Natural killer cell (primary cell): ENCODE measurements around the gene ANK3. TPM values are rescaled to one million over a fixed set of nuclear protein-coding genes. Genes with fewer than 3 reads are reported as not detected.

ENCODE experiments used
- ATAC-seq, 3 donors: fragments of 150-1000 bp in 2 of 3; fragments of 200-7000 bp in 1 of 3; cut with Tn5 transposase; 1 replicate in 1 of 3; 2 replicates in 2 of 3; pipeline ENCODE4 v1.10.0; 2021; ENCODE audit warnings: mild to moderate bottlenecking in 2 of 3, moderate library complexity in 2 of 3
- DNase-seq, 2 donors: peaks; one replicate each; pipeline versions ENCODE4 v3.0.0 to v3.0.0-alpha.2; 2013 to 2021; ENCODE audit warnings: mixed read lengths in 1 of 2
- H3K27ac ChIP-seq: one replicate; pipeline ENCODE4 v1.5.1; 2013; ENCODE audit warnings: mild to moderate bottlenecking, low read length
- H3K27me3 ChIP-seq: one replicate; pipeline ENCODE4 v1.6.1; 2013; ENCODE audit warnings: low read length; ENCODE audit not compliant: control insufficient read depth, insufficient read depth
- H3K36me3 ChIP-seq: one replicate; pipeline ENCODE4 v1.6.1; 2013; ENCODE audit warnings: low read length; ENCODE audit not compliant: control insufficient read depth, insufficient read depth
- H3K4me1 ChIP-seq: one replicate; pipeline ENCODE4 v1.6.1; 2013; ENCODE audit warnings: low read length; ENCODE audit not compliant: control insufficient read depth, insufficient read depth
- H3K4me3 ChIP-seq: one replicate; pipeline ENCODE4 v1.5.1; 2013; ENCODE audit warnings: low read length
- H3K9me3 ChIP-seq: one replicate; pipeline ENCODE4 v1.6.1; 2013; ENCODE audit warnings: low read length; ENCODE audit not compliant: control insufficient read depth, insufficient read depth
- H3K27ac Mint-ChIP-seq, 2 donors: one replicate each; pipeline ENCODE4 v1.8.0; 2022; ENCODE audit warnings: mild to moderate bottlenecking in 2 of 2, mixed read lengths in 2 of 2, moderate library complexity in 1 of 2
- H3K27me3 Mint-ChIP-seq, 2 donors: one replicate each; pipeline ENCODE4 v1.8.0; 2022; ENCODE audit warnings: low read depth in 2 of 2, mixed read lengths in 2 of 2
- H3K36me3 Mint-ChIP-seq: one replicate; pipeline ENCODE4 v1.8.0; 2022; ENCODE audit warnings: mixed read lengths
- H3K4me1 Mint-ChIP-seq, 2 donors: one replicate each; pipeline ENCODE4 v1.8.0; 2022; ENCODE audit warnings: mixed read lengths in 2 of 2
- H3K4me3 Mint-ChIP-seq: one replicate; pipeline ENCODE4 v1.8.0; 2022; ENCODE audit warnings: mild to moderate bottlenecking, moderate library complexity, mixed read lengths
- H3K9me3 Mint-ChIP-seq, 2 donors: one replicate each; pipeline ENCODE4 v1.8.0; 2022; ENCODE audit warnings: mixed read lengths in 2 of 2
- CTCF ChIP-seq: fragments of 200-600 bp; IDR thresholded peaks from one replicate; pipeline ENCODE4 v1.8.0; 2022; ENCODE audit warnings: antibody characterized with exemption
- WGBS: methylation state at CpG from one replicate; pipeline ENCODE4 v1.1.7; 2013; ENCODE audit warnings: missing lambda C conversion rate; ENCODE audit not compliant: insufficient coverage; 5-methylcytosine and 5-hydroxymethylcytosine counted together
- intact Hi-C: fragments of 100-400 bp; cut with micrococcal nuclease; formaldehyde crosslinking; loops from one replicate; pipeline ENCODE4 v1.14.2; 2022
- total RNA-seq, 4 donors: library from RNA; stranded (reverse); fragments of 120-200 nt in 1 of 4; gene quantifications; one replicate each; pipeline versions ENCODE4 v1.2.3 to v1.2.4, GENCODE V29; 2013 to 2022

The ANK3 gene
- total RNA-seq, 3 donors from 2014 or later (not counting 1 experiment from before 2014, with no cell fraction given): 4.4 to 12.9 (median 11.4) TPM

DNA sequence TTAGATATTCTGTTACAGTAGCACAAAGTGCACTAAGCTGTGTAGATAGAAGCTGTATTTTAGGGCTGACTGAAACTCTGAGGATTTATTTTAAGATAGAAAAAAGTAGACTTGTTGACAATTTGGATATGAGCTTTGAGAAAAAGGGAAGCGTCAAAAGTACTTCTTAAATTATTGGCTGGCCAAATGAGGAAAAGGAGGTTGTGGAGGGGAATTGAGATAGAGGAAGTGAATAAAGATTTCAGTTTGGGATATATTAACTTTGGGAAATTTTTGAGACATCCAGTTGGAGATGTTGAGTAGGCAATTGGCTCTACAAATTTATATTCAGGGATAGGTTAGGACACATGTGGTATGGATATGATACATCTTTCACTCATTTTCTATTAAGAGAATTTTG is 409.3 kb downstream of the ANK3 start:
- WGBS: 70% methylated on average over 1 of the region's 1 CpG
- Mint-ChIP-seq H3K36me3 (no peaks in the 10 kb centered on the region), H3K4me1 (no peaks in the 10 kb centered on the region), H3K27ac (no peak overlapping the region), H3K27me3 (no peaks in the 10 kb centered on the region), H3K9me3 (peaks cover 6 to 7% of the 10 kb centered on the region in 2 donors), H3K4me3 (no peak overlapping the region)
- intact Hi-C loops: no loop called here
- no peak for ATAC-seq
- no peaks in the 10 kb centered on the region for H3K27me3 ChIP-seq
- no peaks in the 10 kb centered on the region for H3K4me1 ChIP-seq
- no peak for TF ChIP-seq CTCF
- H3K27ac ChIP-seq: no peak overlapping the region
- H3K4me3 ChIP-seq: no peak overlapping the region
- H3K36me3 ChIP-seq: no peaks in the 10 kb centered on the region
- no peak for DNase-seq
- peaks cover 3% of the 10 kb centered on the region for H3K9me3 ChIP-seq

DNA sequence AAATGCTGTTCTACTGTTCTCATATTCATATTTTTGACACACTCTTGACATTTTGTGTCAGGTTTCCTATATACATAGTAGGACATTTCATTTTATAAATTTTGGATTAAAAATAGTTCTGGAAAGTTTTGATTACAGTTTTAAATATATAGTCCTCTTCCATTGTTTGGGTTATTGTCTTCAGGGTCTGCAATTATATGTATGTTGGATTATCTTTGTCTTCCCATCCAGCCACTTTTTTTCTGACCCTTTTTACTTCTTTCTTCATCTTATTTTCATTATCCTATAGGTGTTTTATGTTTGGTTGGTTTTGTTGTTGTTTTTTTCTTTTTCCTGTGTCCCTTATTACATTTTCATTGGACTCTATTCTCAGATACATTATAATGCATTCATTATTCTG is 412.2 kb downstream of the ANK3 start:
- no peak overlapping the region for H3K27ac ChIP-seq
- intact Hi-C loops: no loop called here
- ATAC-seq: no peak
- no peak overlapping the region for H3K27ac Mint-ChIP-seq
- H3K9me3 Mint-ChIP-seq: peaks cover 6 to 7% of the 10 kb centered on the region in 2 donors
- no peaks in the 10 kb centered on the region for H3K4me1 ChIP-seq
- no peaks in the 10 kb centered on the region for H3K27me3 ChIP-seq
- peaks cover 3% of the 10 kb centered on the region for H3K9me3 ChIP-seq
- H3K36me3 Mint-ChIP-seq: no peaks in the 10 kb centered on the region
- no peaks in the 10 kb centered on the region for H3K4me1 Mint-ChIP-seq
- DNase-seq: no peak
- no peak for TF ChIP-seq CTCF
- no peak overlapping the region for H3K4me3 ChIP-seq
- no peak overlapping the region for H3K4me3 Mint-ChIP-seq
- H3K27me3 Mint-ChIP-seq: no peaks in the 10 kb centered on the region
- H3K36me3 ChIP-seq: no peaks in the 10 kb centered on the region

DNA sequence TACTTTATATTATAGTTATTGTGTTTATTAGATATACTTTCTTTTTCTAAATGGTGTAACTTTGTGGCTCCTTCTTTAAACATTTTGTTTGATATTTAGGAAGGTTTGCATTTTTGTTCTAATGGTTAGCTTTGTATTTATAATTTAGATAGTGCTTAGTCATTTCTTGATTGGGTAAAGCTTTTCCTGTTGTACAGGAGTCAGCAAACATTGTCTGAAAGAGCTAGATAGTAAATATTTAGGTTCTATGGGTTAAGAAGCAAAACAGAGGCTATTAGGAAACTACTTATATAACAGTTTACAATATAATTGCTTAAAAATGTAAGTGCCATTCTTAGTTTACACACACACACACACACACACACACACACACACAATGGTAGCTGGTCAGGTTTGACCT is 412.8 kb downstream of the ANK3 start:
- Histone ChIP-seq H3K4me3 (no peak overlapping the region), H3K27me3 (no peaks in the 10 kb centered on the region), H3K9me3 (peaks cover 3% of the 10 kb centered on the region), H3K4me1 (no peaks in the 10 kb centered on the region), H3K27ac (no peak overlapping the region), H3K36me3 (no peaks in the 10 kb centered on the region)
- peaks cover 6 to 7% of the 10 kb centered on the region in 2 donors for H3K9me3 Mint-ChIP-seq
- no peak for ATAC-seq
- no peak overlapping the region for H3K4me3 Mint-ChIP-seq
- no peaks in the 10 kb centered on the region for H3K27me3 Mint-ChIP-seq
- H3K4me1 Mint-ChIP-seq: no peaks in the 10 kb centered on the region
- no peak overlapping the region for H3K27ac Mint-ChIP-seq
- no peaks in the 10 kb centered on the region for H3K36me3 Mint-ChIP-seq
- intact Hi-C loops: no loop called here
- no peak for TF ChIP-seq CTCF
- DNase-seq: no peak
